Right cardiac atrium (tissue), 5 donors: ENCODE data around the gene ITGAE. TPM values are rescaled to one million over a fixed set of nuclear protein-coding genes. Genes with fewer than 3 reads are reported as not detected.

Source experiments
- polyA plus RNA-seq: library from polyadenylated mRNA; stranded (reverse); fragments of 200-250 nt; gene quantifications from one replicate; pipeline ENCODE4 v1.2.3, GENCODE V29; 2013
- total RNA-seq, 4 donors: library from RNA; stranded (reverse); fragmentation: NEBNext Ultra II Directional; extraction: Animal tissue kit (Norgen Biotek cat#: 25700); gene quantifications; one replicate each; pipeline ENCODE4 v1.2.1, GENCODE V29; 2021
- donor health status: healthy with polysubstance abuse.
- donor health status: DM: no; HTN: yes; CAD: no.
- donor health status: DM: no; HTN: no; CAD: no.
- donor health status: DM: no; HTN: yes; CAD: no; lungs with severe emphysema.
- donor health status: DM: yes; HTN: yes; CAD: no.

Gene ITGAE
- total and polyA plus RNA-seq, 5 donors: 21.9 to 39.4 (median 23.8) TPM

Other genes with a start within 250 kb of the ITGAE start
- gene TRPV3, start 243.4 kb downstream of the ITGAE start, total RNA-seq: 1 to 10 TPM; 2.6 to 3.3 (median 2.8) TPM
- gene TRPV3, start 243.4 kb downstream of the ITGAE start, polyA plus RNA-seq: 1.6 TPM
- 1 to 10 TPM; 3.5 to 4.6 (median 3.7) TPM for gene TRPV1, start 191.8 kb downstream of the ITGAE start, total RNA-seq
- 3.6 TPM for gene TRPV1, start 191.8 kb downstream of the ITGAE start, polyA plus RNA-seq
- 1 to 10 TPM; 4.6 to 5.8 (median 4.9) TPM for gene SHPK, start 164.9 kb downstream of the ITGAE start, total RNA-seq
- 2.9 TPM for gene SHPK, start 164.9 kb downstream of the ITGAE start, polyA plus RNA-seq
- 10 to 100 TPM in 1 of 4 donors, 1 to 10 TPM in 3; 7.7 to 10.5 (median 8.4) TPM for gene CTNS, start 164.4 kb downstream of the ITGAE start, total RNA-seq
- 7.4 TPM for gene CTNS, start 164.4 kb downstream of the ITGAE start, polyA plus RNA-seq
- gene TAX1BP3, start 132.6 kb downstream of the ITGAE start, total RNA-seq: 100 to 1,000 TPM; 156 to 184 (median 181) TPM
- 248 TPM for gene TAX1BP3, start 132.6 kb downstream of the ITGAE start, polyA plus RNA-seq
- 10 to 100 TPM; 55.2 to 59.7 (median 56.4) TPM for gene EMC6, start 132.4 kb downstream of the ITGAE start, total RNA-seq
- gene EMC6, start 132.4 kb downstream of the ITGAE start, polyA plus RNA-seq: 137 TPM
- gene P2RX5, start 105.0 kb downstream of the ITGAE start, total RNA-seq: 10 to 100 TPM in 1 of 4 donors, 1 to 10 TPM in 3; 5.8 to 12.5 (median 8.2) TPM
- gene P2RX5, start 105.0 kb downstream of the ITGAE start, polyA plus RNA-seq: 9.1 TPM
- under 1 TPM; 0.11 to 0.29 (median 0.19) TPM for gene HASPIN, start 77.3 kb downstream of the ITGAE start, total RNA-seq
- 0.11 TPM for gene HASPIN, start 77.3 kb downstream of the ITGAE start, polyA plus RNA-seq
- gene NCBP3, start 45.1 kb upstream of the ITGAE start, total RNA-seq: 10 to 100 TPM; 24.7 to 33.5 (median 27.1) TPM
- 13.9 TPM for gene NCBP3, start 45.1 kb upstream of the ITGAE start, polyA plus RNA-seq
- gene CAMKK1, start 91.9 kb upstream of the ITGAE start, total RNA-seq: 1 to 10 TPM; 4.2 to 6.7 (median 6.0) TPM
- 4.5 TPM for gene CAMKK1, start 91.9 kb upstream of the ITGAE start, polyA plus RNA-seq
- gene P2RX1, start 115.3 kb upstream of the ITGAE start, total RNA-seq: 1 to 10 TPM in 3 of 4 donors, under 1 TPM in 1; 0.74 to 3.8 (median 1.4) TPM
- gene P2RX1, start 115.3 kb upstream of the ITGAE start, polyA plus RNA-seq: 1.1 TPM
- gene ATP2A3, start 163.2 kb upstream of the ITGAE start, total RNA-seq: 10 to 100 TPM; 10.5 to 16.6 (median 15.5) TPM
- gene ATP2A3, start 163.2 kb upstream of the ITGAE start, polyA plus RNA-seq: 7.9 TPM